ENCODE results near the gene PRAMEF11. TPM values are rescaled to one million over a fixed set of nuclear protein-coding genes. Genes with fewer than 3 reads are reported as not detected.
"Not testable (repeated sequence)": the region's sequence is repeated elsewhere in the genome, so short reads cannot be mapped to it uniquely, and the experiment has no call there.

PRAMEF11 gene
- not detected for polyA plus RNA-seq (2012; ENCODE audit: insufficient read length, low read depth)

DNA sequence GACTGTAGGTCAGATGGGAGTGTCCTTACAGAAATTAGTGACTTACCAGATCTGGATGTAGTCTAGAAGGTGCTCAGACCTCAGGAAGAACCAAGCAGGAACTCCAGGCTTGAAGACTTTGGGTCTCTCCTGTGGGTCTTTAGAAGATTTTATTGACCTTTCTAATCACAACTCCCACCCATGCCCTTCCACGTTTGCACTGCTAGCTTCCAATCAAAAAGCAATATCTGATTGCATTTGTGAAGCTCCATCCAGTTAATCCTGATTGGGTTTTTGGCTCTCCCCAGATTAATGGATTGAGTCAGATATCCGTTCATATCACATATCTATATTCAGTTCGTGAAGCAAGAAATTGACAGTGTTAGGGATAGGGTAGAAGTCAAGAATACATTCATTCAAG lies at the start of gene PRAMEF11:
Gene PRAMEF11 (minus strand): TSS at position 101 of the 400 bp plus-strand sequence. CDS start 2,621 bp downstream, outside the sequence.
- TF ChIP-seq TAF1 (IDR thresholded peaks at IDR 0.05; ENCODE audit: borderline replicate concordance, insufficient read depth, low read length); FOXP2 (optimal IDR thresholded peaks at IDR 0.05; ENCODE audit: borderline replicate concordance, extremely low read depth, extremely low read length, insufficient read depth); POLR2AphosphoS5 (IDR thresholded peaks at IDR 0.05; ENCODE audit: low read depth, low read length): not testable (repeated sequence)

DNA sequence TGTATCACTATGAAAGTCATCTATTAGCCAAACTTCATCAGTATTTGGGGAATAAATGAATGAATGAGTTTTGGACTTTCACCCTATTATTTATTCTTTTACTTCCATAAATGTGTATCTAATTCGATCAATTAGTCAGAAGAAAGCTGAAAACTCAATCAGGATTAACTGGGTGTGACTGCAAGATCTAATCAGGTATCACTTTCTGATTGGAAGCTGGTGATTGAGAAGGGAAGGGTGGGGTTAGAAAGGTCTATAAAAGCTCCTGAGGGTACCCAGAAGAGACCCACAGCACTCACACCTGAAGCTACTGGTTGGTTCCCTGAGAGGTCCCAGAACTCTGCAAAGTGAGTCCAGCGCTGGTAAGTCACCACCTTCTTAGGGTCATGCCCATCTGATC lies 25.6 kb upstream of the PRAMEF11 start, which contains the start of gene PRAMEF2:
Gene PRAMEF2 (plus strand): TSS at position 301 of the 400 bp plus-strand sequence. CDS start 1,924 bp downstream, outside the sequence.
- TF ChIP-seq SIN3A (IDR thresholded peaks at IDR 0.05; ENCODE audit: borderline replicate concordance, insufficient read depth, low read length); POLR2AphosphoS5 (IDR thresholded peaks at IDR 0.05; ENCODE audit: low read depth, low read length): not testable (repeated sequence)
- TF ChIP-seq, protein P1, sequence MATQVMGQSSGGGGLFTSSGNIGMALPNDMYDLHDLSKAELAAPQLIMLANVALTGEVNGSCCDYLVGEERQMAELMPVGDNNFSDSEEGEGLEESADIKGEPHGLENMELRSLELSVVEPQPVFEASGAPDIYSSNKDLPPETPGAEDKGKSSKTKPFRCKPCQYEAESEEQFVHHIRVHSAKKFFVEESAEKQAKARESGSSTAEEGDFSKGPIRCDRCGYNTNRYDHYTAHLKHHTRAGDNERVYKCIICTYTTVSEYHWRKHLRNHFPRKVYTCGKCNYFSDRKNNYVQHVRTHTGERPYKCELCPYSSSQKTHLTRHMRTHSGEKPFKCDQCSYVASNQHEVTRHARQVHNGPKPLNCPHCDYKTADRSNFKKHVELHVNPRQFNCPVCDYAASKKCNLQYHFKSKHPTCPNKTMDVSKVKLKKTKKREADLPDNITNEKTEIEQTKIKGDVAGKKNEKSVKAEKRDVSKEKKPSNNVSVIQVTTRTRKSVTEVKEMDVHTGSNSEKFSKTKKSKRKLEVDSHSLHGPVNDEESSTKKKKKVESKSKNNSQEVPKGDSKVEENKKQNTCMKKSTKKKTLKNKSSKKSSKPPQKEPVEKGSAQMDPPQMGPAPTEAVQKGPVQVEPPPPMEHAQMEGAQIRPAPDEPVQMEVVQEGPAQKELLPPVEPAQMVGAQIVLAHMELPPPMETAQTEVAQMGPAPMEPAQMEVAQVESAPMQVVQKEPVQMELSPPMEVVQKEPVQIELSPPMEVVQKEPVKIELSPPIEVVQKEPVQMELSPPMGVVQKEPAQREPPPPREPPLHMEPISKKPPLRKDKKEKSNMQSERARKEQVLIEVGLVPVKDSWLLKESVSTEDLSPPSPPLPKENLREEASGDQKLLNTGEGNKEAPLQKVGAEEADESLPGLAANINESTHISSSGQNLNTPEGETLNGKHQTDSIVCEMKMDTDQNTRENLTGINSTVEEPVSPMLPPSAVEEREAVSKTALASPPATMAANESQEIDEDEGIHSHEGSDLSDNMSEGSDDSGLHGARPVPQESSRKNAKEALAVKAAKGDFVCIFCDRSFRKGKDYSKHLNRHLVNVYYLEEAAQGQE (IDR thresholded peaks at IDR 0.05; ENCODE audit: insufficient read depth in 1 of 2, low read depth in 2 of 2, low read length in 2 of 2): not testable (repeated sequence)

DNA sequence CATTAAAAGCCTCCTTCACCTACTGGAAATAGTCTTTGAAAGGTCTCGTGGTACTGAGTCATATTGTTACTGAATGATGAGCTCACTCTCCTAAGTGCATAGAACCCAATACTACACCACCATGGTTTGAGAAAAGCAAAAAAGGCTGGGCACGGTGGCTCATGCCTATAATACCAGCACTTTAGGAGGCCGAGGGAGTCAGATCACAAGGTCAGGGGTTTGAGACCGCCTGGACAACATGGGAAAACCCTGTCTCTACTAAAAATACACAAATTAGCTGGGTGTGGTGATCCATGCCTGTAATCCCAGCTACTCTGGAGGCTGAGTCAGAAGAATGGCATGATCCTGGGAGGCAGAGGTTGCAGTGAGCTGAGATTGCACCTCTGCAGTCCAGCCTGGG lies 20.6 kb upstream of the PRAMEF11 start:
- no peak for TF ChIP-seq TAF1 (IDR thresholded peaks at IDR 0.05; ENCODE audit: borderline replicate concordance, insufficient read depth, low read length)
- TF ChIP-seq FOXP2 (optimal IDR thresholded peaks at IDR 0.05; ENCODE audit: borderline replicate concordance, extremely low read depth, extremely low read length, insufficient read depth): no peak
- no peak for TF ChIP-seq POLR2AphosphoS5 (IDR thresholded peaks at IDR 0.05; ENCODE audit: low read depth, low read length)
- TF ChIP-seq SIN3A (IDR thresholded peaks at IDR 0.05; ENCODE audit: borderline replicate concordance, insufficient read depth, low read length): no peak
- TF ChIP-seq, protein P1 (IDR thresholded peaks at IDR 0.05; ENCODE audit: insufficient read depth in 1 of 2, low read depth in 2 of 2, low read length in 2 of 2): no peak

DNA sequence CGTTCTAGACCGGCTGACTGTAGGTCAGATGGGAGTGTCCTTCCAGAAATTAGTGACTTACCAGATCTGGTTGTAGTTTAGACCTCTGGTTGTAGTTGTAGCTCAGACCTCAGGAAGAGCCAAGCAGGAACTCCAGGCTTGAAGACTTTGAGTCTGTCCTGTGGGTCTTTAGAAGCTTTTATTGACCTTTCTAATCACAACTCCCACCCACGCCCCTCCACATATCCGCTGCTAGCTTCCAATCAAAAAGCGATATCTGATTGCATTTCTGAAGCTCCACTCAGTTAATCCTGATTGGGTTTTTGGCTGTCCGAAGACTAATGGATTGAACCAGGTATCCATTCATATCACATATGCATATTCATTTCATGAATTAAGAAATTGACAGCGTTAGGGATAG lies 17.4 kb upstream of the PRAMEF11 start, which contains the start of gene HNRNPCL1:
Gene HNRNPCL1 (minus strand): TSS at position 101 of the 400 bp plus-strand sequence. CDS start 431 bp downstream, outside the sequence.
- TF ChIP-seq TAF1 (IDR thresholded peaks at IDR 0.05; ENCODE audit: borderline replicate concordance, insufficient read depth, low read length); POLR2AphosphoS5 (IDR thresholded peaks at IDR 0.05; ENCODE audit: low read depth, low read length); SIN3A (IDR thresholded peaks at IDR 0.05; ENCODE audit: borderline replicate concordance, insufficient read depth, low read length): not testable (repeated sequence)

DNA sequence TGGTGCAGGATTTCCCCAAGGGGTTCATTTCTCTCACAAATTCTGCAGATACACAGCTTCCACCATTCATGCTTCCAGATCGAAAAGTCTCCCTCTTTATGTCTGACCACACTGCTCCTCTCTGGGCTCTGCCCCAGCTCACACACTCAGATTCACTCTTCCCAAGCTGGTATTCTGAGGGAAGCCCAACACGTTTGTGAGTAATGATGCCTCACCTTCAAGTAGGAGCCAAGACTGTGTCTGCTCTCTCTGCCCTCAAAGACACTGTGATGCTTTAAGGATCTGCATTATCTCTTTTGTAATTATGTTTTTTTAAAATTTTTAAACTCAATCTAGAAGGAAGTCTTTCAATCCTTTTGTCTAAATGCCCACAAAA lies 19.8 kb downstream of the PRAMEF11 start:
- TF ChIP-seq, protein P1 (IDR thresholded peaks at IDR 0.05; ENCODE audit: insufficient read depth in 1 of 2, low read depth in 2 of 2, low read length in 2 of 2): no peak
- TF ChIP-seq POLR2AphosphoS5 (IDR thresholded peaks at IDR 0.05; ENCODE audit: low read depth, low read length): no peak

DNA sequence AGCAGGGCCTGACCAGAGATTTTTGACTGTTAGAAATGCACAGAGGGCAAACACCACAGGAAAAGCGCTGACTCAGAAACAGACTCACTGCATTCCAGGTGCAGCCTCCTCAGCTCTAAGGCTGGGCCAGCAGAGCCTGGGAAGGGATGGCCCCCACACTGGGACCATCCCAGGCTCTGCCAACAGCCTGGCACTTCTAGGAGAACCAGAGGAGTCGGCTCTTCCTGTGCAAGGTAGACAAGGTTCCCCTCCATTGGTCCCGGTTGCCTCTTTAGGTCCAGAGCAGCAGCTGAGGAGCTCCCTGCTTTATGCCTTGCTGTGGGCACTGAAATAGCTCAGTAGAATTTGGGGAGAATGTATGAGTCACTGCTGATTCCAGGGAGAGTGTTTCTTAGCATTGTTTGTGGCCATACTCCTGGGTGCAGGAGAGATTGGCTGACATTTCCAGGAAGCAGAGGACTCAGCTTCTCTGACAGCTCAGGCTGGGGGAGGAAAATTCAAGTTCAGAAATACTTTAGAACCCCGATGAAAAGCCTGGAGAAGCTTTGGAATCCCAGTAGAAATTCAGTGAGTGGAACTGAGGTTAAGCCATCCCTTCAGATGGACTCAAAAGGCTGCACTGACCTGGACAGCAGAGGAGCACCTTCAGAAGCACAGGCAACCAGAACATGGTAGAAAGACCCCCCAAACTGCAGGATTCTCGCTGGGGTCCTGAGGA lies 20.4 kb downstream of the PRAMEF11 start:
- TF ChIP-seq SIN3A (IDR thresholded peaks at IDR 0.05; ENCODE audit: borderline replicate concordance, insufficient read depth, low read length) (no peak), POLR2AphosphoS5 (IDR thresholded peaks at IDR 0.05; ENCODE audit: low read depth, low read length) (no peak), TAF1 (IDR thresholded peaks at IDR 0.05; ENCODE audit: borderline replicate concordance, insufficient read depth, low read length) (no peak), FOXP2 (optimal IDR thresholded peaks at IDR 0.05; ENCODE audit: borderline replicate concordance, extremely low read depth, extremely low read length, insufficient read depth) (no peak)
- TF ChIP-seq, protein P1 (IDR thresholded peaks at IDR 0.05; ENCODE audit: insufficient read depth in 1 of 2, low read depth in 2 of 2, low read length in 2 of 2): no peak
